Fibroblast of lung (primary cell): Measurements from ENCODE around the gene TMBIM4. TPM values are rescaled to one million over a fixed set of nuclear protein-coding genes. Genes with fewer than 3 reads are reported as not detected.
A peak's percentile ranks its signal among the peaks of the same experiment; 100 is the strongest.

Experiments
- DNase-seq, 2 donors: peaks; one replicate each; pipeline versions ENCODE4 v3.0.0 to v3.0.0-alpha.2; 2010; ENCODE audit warnings: low read depth in 2 of 2
- H2AFZ ChIP-seq: 2 replicates; pipeline ENCODE4 v1.5.1; 2012; ENCODE audit warnings: low read length, control low read depth, inconsistent platforms
- H3K27ac ChIP-seq: 2 replicates; pipeline ENCODE4 v1.5.1; 2011; ENCODE audit warnings: low read length, control low read depth; ENCODE audit not compliant: insufficient read depth
- H3K27me3 ChIP-seq: 2 replicates; pipeline ENCODE4 v1.5.1; 2011; ENCODE audit warnings: mild to moderate bottlenecking, low read length; ENCODE audit not compliant: control insufficient read depth, insufficient read depth
- H3K36me3 ChIP-seq: 2 replicates; pipeline ENCODE4 v1.5.1; 2011; ENCODE audit warnings: low read length; ENCODE audit not compliant: control insufficient read depth, insufficient read depth
- H3K4me1 ChIP-seq: 2 replicates; pipeline ENCODE4 v1.5.1; 2011; ENCODE audit warnings: low read length; ENCODE audit not compliant: control insufficient read depth, insufficient read depth; ENCODE audit errors: extremely low read depth
- H3K4me2 ChIP-seq: 2 replicates; pipeline ENCODE4 v1.5.1; 2011; ENCODE audit warnings: low read length, control low read depth; ENCODE audit not compliant: insufficient read depth; ENCODE audit errors: extremely low read depth
- H3K4me3 ChIP-seq, 4 experiments: fragments of 200-600 bp in 1 of 4; sonication (generic) in 1 of 4; replicated peaks in 1 of 4; 2 replicates each; pipeline ENCODE4 v1.5.1; 2011 to 2016; ENCODE audit warnings: low read length in 4 of 4, low read depth in 3 of 4, mild to moderate bottlenecking in 3 of 4, control low read depth in 2 of 4, inconsistent platforms in 1 of 4, mixed read lengths in 1 of 4; ENCODE audit not compliant: insufficient read depth in 1 of 4; ENCODE audit errors: control extremely low read depth in 1 of 4
- H3K79me2 ChIP-seq: 2 replicates; pipeline ENCODE4 v1.5.1; 2012; ENCODE audit warnings: mild to moderate bottlenecking, low read length, inconsistent platforms; ENCODE audit not compliant: control insufficient read depth, insufficient read depth
- H3K9ac ChIP-seq: 2 replicates; pipeline ENCODE4 v1.5.1; 2011; ENCODE audit warnings: mild to moderate bottlenecking, low read length, control low read depth; ENCODE audit not compliant: insufficient read depth
- H3K9me3 ChIP-seq: 2 replicates; pipeline ENCODE4 v1.5.1; 2012; ENCODE audit warnings: low read depth, low read length; ENCODE audit not compliant: control insufficient read depth, insufficient read depth
- H4K20me1 ChIP-seq: 2 replicates; pipeline ENCODE4 v1.5.1; 2011; ENCODE audit warnings: low read length; ENCODE audit not compliant: control insufficient read depth, insufficient read depth; ENCODE audit errors: extremely low read depth
- CTCF ChIP-seq, 2 donors: IDR thresholded peaks in 1 of 2; conservative IDR thresholded peaks in 1 of 2; 1 replicate in 1 of 2; 2 replicates in 1 of 2; pipeline ENCODE4 v1.5.1; 2011 to 2012; ENCODE audit warnings: low read length in 2 of 2, control low read depth in 1 of 2, inconsistent platforms in 1 of 2, low read depth in 1 of 2, mild to moderate bottlenecking in 1 of 2
- EZH2 ChIP-seq: IDR thresholded peaks from 2 replicates; pipeline ENCODE4 v1.5.1; 2012; ENCODE audit warnings: low read length, control low read depth, mild to moderate bottlenecking; ENCODE audit errors: missing control alignments
- polyA plus RNA-seq, 2 donors: library from polyadenylated mRNA; depleted of rRNA in 1 of 2; stranded (reverse) in 1 of 2; unstranded in 1 of 2; fragments of >200 nt; gene quantifications; 2 replicates each; pipeline ENCODE4 v1.2.1, GENCODE V29; 2011 to 2012; ENCODE audit warnings: missing spikeins in 1 of 2
- total RNA-seq: library from RNA; depleted of rRNA; stranded (reverse); fragments of >200 nt; gene quantifications from 2 replicates; pipeline ENCODE4 v1.2.1, GENCODE V29; 2014

Gene TMBIM4
- total and polyA plus RNA-seq, 2 donors (not counting 1 experiment from before 2014, with no cell fraction given) = 69.2 to 140 TPM

- Histone ChIP-seq H3K27me3 (no peaks in the 10 kb centered on the region), H3K4me3 (peak overlapping the region; percentile 41 to 78 (median 70)), H3K36me3 (no peaks in the 10 kb centered on the region), H4K20me1 (no peaks in the 10 kb centered on the region), H3K4me2 (peak overlapping the region; percentile 76), H3K27ac (no peak overlapping the region), H2AFZ (peak overlapping the region; percentile 71), H3K9ac (peak overlapping the region; percentile 62), H3K9me3 (no peaks in the 10 kb centered on the region), H3K4me1 (no peaks in the 10 kb centered on the region), H3K79me2 (no peaks in the 10 kb centered on the region)
- TF ChIP-seq CTCF (conservative IDR thresholded peaks at IDR 0.05 in 1 of 2, IDR thresholded peaks at IDR 0.05 in 1 of 2; ENCODE audit: low read depth in 1 of 2, low read length in 2 of 2) (no peak), EZH2 (no peak)
- no peak for DNase-seq
Measured at GRCh38 chr12:66189486-66189843, 19.7 kb upstream of the TMBIM4 start.

- Histone ChIP-seq H3K4me2 (peak within 1 kb of the TSS; percentile 90), H3K9me3 (no peaks in the 10 kb centered on the region), H3K4me3 (peak within 1 kb of the TSS; percentile 60 to 78 (median 70)), H3K79me2 (no peaks in the 10 kb centered on the region), H3K9ac (peak within 1 kb of the TSS; percentile 62), H3K36me3 (no peaks in the 10 kb centered on the region), H4K20me1 (no peaks in the 10 kb centered on the region), H2AFZ (peak within 1 kb of the TSS; percentile 98), H3K27me3 (no peaks in the 10 kb centered on the region), H3K27ac (peak within 1 kb of the TSS; percentile 64), H3K4me1 (no peaks in the 10 kb centered on the region)
- peak; percentile 37 to 72 for DNase-seq
- TF ChIP-seq CTCF (conservative IDR thresholded peaks at IDR 0.05 in 1 of 2, IDR thresholded peaks at IDR 0.05 in 1 of 2; ENCODE audit: low read depth in 1 of 2, low read length in 2 of 2) (no peak), EZH2 (no peak)
Measured at GRCh38 chr12:66188584-66189485, 19.0 kb upstream of the TMBIM4 start, which contains the start of gene IRAK3. Gene IRAK3, plus strand, starts transcription at chr12:66189214. Its CDS starts 86 bp downstream, at chr12:66189300.

GRCh38 chr12:66187821-66188220, 18.0 kb upstream of the TMBIM4 start:
- Histone ChIP-seq H3K9ac (no peak overlapping the region), H3K27me3 (no peaks in the 10 kb centered on the region), H3K4me3 (no peak overlapping the region), H4K20me1 (no peaks in the 10 kb centered on the region), H3K27ac (no peak overlapping the region), H3K79me2 (no peaks in the 10 kb centered on the region), H3K9me3 (no peaks in the 10 kb centered on the region), H3K36me3 (no peaks in the 10 kb centered on the region), H2AFZ (no peak overlapping the region), H3K4me2 (no peak overlapping the region), H3K4me1 (no peaks in the 10 kb centered on the region)
- DNase-seq = no peak
- no peak for TF ChIP-seq EZH2
- no peak for TF ChIP-seq CTCF (conservative IDR thresholded peaks at IDR 0.05 in 1 of 2, IDR thresholded peaks at IDR 0.05 in 1 of 2; ENCODE audit: low read depth in 1 of 2, low read length in 2 of 2)
